CD14-positive monocyte (primary cell): ENCODE results near the gene HAO2. TPM values are rescaled to one million over a fixed set of nuclear protein-coding genes. Genes with fewer than 3 reads are reported as not detected.

ENCODE experiments used
- DNase-seq, 3 donors: peaks; one replicate each; pipeline ENCODE4 v3.0.0-alpha.2; 2011 to 2022
- H2AFZ ChIP-seq: 2 replicates; pipeline ENCODE4 v1.6.0; 2012; ENCODE audit warnings: mild to moderate bottlenecking, low read depth, low read length, inconsistent platforms; ENCODE audit not compliant: insufficient read depth, poor library complexity, severe bottlenecking
- H3K27ac ChIP-seq, 2 donors: 1 replicate in 1 of 2; 2 replicates in 1 of 2; pipeline ENCODE4 v1.5.1; 2012 to 2013; ENCODE audit warnings: low read length in 2 of 2, control low read depth in 1 of 2, inconsistent platforms in 1 of 2, low read depth in 1 of 2, mild to moderate bottlenecking in 1 of 2
- H3K27me3 ChIP-seq, 2 donors: one replicate each; pipeline versions ENCODE4 v1.6.0 to v1.6.1; 2011 to 2013; ENCODE audit warnings: low read length in 2 of 2; ENCODE audit not compliant: control insufficient read depth in 2 of 2, insufficient read depth in 2 of 2
- H3K36me3 ChIP-seq, 2 donors: replicated peaks in 1 of 2; 1 replicate in 1 of 2; 2 replicates in 1 of 2; pipeline versions ENCODE4 v1.5.1 to v1.6.1; 2012 to 2013; ENCODE audit warnings: low read length in 2 of 2, control low read depth in 1 of 2, inconsistent platforms in 1 of 2, mild to moderate bottlenecking in 1 of 2; ENCODE audit not compliant: insufficient read depth in 2 of 2, control insufficient read depth in 1 of 2
- H3K4me1 ChIP-seq, 2 donors: 1 replicate in 1 of 2; 2 replicates in 1 of 2; pipeline versions ENCODE4 v1.5.1 to v1.6.1; 2012 to 2013; ENCODE audit warnings: low read length in 2 of 2, control low read depth in 1 of 2, inconsistent platforms in 1 of 2, mild to moderate bottlenecking in 1 of 2, moderate library complexity in 1 of 2; ENCODE audit not compliant: insufficient read depth in 2 of 2, control insufficient read depth in 1 of 2
- H3K4me2 ChIP-seq: replicated peaks from 2 replicates; pipeline ENCODE3; 2012; ENCODE audit warnings: low read length, moderate library complexity, mild to moderate bottlenecking; ENCODE audit not compliant: poor library complexity, severe bottlenecking; ENCODE audit errors: extremely low read depth
- H3K4me3 ChIP-seq, 3 experiments: fragments of 200-600 bp in 1 of 3; sonication (generic) in 1 of 3; replicated peaks in 1 of 3; 1 replicate in 2 of 3; 2 replicates in 1 of 3; pipeline ENCODE4 v1.5.1; 2011 to 2013; ENCODE audit warnings: low read length in 3 of 3, mild to moderate bottlenecking in 3 of 3, control low read depth in 2 of 3, low read depth in 2 of 3, inconsistent platforms in 1 of 3, moderate library complexity in 1 of 3
- H3K79me2 ChIP-seq: 2 replicates; pipeline ENCODE4 v1.6.0; 2012; ENCODE audit warnings: mild to moderate bottlenecking, control low read depth, inconsistent platforms, low read length, moderate library complexity; ENCODE audit not compliant: insufficient read depth
- H3K9ac ChIP-seq: 2 replicates; pipeline ENCODE4 v1.6.0; 2017; ENCODE audit warnings: low read length, mild to moderate bottlenecking; ENCODE audit not compliant: insufficient read depth, poor library complexity, severe bottlenecking
- H3K9me3 ChIP-seq, 2 donors: replicated peaks in 1 of 2; 1 replicate in 1 of 2; 2 replicates in 1 of 2; pipeline versions ENCODE4 v1.5.1 to v1.6.1; 2012 to 2013; ENCODE audit warnings: low read length in 2 of 2, control low read depth in 1 of 2; ENCODE audit not compliant: control insufficient read depth in 1 of 2, insufficient read depth in 1 of 2
- H4K20me1 ChIP-seq: 2 replicates; pipeline ENCODE4 v1.6.0; 2012; ENCODE audit warnings: mild to moderate bottlenecking, low read length, control low read depth, moderate library complexity; ENCODE audit not compliant: insufficient read depth
- H3K27ac Mint-ChIP-seq, 7 donors: one replicate each; pipeline ENCODE4 v1.8.0; 2020; ENCODE audit warnings: mild to moderate bottlenecking in 7 of 7, mixed read lengths in 7 of 7, moderate library complexity in 6 of 7, inconsistent platforms in 2 of 7
- H3K27me3 Mint-ChIP-seq, 3 donors: one replicate each; pipeline ENCODE4 v1.8.0; 2021 to 2022; ENCODE audit warnings: low read depth in 3 of 3, mild to moderate bottlenecking in 3 of 3, mixed read lengths in 3 of 3, moderate library complexity in 3 of 3, inconsistent platforms in 1 of 3
- H3K36me3 Mint-ChIP-seq, 2 donors: one replicate each; pipeline ENCODE4 v1.8.0; 2020; ENCODE audit warnings: mixed read lengths in 2 of 2, inconsistent platforms in 1 of 2, mild to moderate bottlenecking in 1 of 2
- H3K4me1 Mint-ChIP-seq: one replicate; pipeline ENCODE4 v1.8.0; 2020; ENCODE audit warnings: mild to moderate bottlenecking, mixed read lengths
- H3K4me3 Mint-ChIP-seq, 2 donors: one replicate each; pipeline ENCODE4 v1.8.0; 2020; ENCODE audit warnings: mild to moderate bottlenecking in 2 of 2, mixed read lengths in 2 of 2, moderate library complexity in 1 of 2
- H3K9me3 Mint-ChIP-seq, 7 donors: one replicate each; pipeline ENCODE4 v1.8.0; 2020 to 2022; ENCODE audit warnings: mixed read lengths in 7 of 7, mild to moderate bottlenecking in 6 of 7, moderate library complexity in 6 of 7, inconsistent platforms in 2 of 7
- WGBS: methylation state at CpG from one replicate; pipeline ENCODE4 v1.1.5; 2013; ENCODE audit warnings: missing lambda C conversion rate; ENCODE audit not compliant: insufficient coverage; 5-methylcytosine and 5-hydroxymethylcytosine counted together
- intact Hi-C, 2 donors: fragments of 100-400 bp; cut with micrococcal nuclease; formaldehyde crosslinking; loops; one replicate each; pipeline versions ENCODE4 v1.15.0 to v1.15.1; 2023
- polyA plus RNA-seq, 3 donors: library from polyadenylated mRNA; depleted of rRNA in 1 of 3; unstranded in 2 of 3; stranded (reverse) in 1 of 3; fragments of 300-500 nt in 2 of 3; fragments of >200 nt in 1 of 3; fragmentation: Illumina TruSeq in 2 of 3; gene quantifications; 1 replicate in 2 of 3; 2 replicates in 1 of 3; pipeline ENCODE4 v1.2.3, GENCODE V29; 2012 to 2021
- TF ChIP-seq, protein P1 (sequence below): fragments of 200-600 bp; IDR thresholded peaks from one replicate; pipeline ENCODE4 v1.8.0; 2022; ENCODE audit warnings: antibody characterized with exemption, mild to moderate bottlenecking

Gene HAO2
- polyA plus RNA-seq, 3 donors, result not detected

DNA sequence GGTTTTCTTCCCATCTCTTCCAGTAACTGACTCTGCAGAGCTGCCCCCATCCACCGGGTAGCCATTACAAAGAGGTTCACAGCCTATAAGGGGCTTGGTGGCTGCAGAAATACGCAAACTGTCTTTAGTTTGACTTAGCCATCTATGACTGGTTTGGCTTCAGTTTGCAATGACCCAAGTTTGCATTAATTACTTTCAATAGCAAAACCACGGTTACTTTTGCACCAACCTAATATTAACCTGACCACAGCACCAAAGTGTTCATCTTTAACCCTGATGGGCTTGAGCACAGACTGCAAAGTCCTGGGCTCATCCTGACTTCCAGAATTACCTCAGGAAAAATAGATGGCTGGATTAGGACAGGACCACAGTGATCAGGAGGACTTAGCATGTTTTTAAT is 2.2 kb upstream of the HAO2 start:
- no peaks in the 10 kb centered on the region for H3K4me1 Mint-ChIP-seq
- DNase-seq, result no peak
- 89% methylated on average over 3 of the region's 3 CpGs for WGBS
- no peaks in the 10 kb centered on the region for H3K36me3 Mint-ChIP-seq
- H3K27ac Mint-ChIP-seq, result peak overlapping the region in 1 of 7 donors; percentile 15
- Histone ChIP-seq H3K9me3 (no peaks in the 10 kb centered on the region), H3K27ac (no peak overlapping the region), H3K9ac (no peak overlapping the region), H2AFZ (no peak overlapping the region), H3K4me3 (no peak overlapping the region), H3K4me1 (no peaks in the 10 kb centered on the region), H3K4me2 (no peak overlapping the region), H3K36me3 (no peaks in the 10 kb centered on the region), H3K27me3 (no peaks in the 10 kb centered on the region), H3K79me2 (no peaks in the 10 kb centered on the region), H4K20me1 (no peaks in the 10 kb centered on the region)
- H3K9me3 Mint-ChIP-seq, result peaks cover 0 to 2% (median 0%) of the 10 kb centered on the region in 7 donors
- H3K27me3 Mint-ChIP-seq, result peaks cover 0 to 8% (median 3%) of the 10 kb centered on the region in 3 donors
- TF ChIP-seq, protein P1, sequence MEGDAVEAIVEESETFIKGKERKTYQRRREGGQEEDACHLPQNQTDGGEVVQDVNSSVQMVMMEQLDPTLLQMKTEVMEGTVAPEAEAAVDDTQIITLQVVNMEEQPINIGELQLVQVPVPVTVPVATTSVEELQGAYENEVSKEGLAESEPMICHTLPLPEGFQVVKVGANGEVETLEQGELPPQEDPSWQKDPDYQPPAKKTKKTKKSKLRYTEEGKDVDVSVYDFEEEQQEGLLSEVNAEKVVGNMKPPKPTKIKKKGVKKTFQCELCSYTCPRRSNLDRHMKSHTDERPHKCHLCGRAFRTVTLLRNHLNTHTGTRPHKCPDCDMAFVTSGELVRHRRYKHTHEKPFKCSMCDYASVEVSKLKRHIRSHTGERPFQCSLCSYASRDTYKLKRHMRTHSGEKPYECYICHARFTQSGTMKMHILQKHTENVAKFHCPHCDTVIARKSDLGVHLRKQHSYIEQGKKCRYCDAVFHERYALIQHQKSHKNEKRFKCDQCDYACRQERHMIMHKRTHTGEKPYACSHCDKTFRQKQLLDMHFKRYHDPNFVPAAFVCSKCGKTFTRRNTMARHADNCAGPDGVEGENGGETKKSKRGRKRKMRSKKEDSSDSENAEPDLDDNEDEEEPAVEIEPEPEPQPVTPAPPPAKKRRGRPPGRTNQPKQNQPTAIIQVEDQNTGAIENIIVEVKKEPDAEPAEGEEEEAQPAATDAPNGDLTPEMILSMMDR, result no peak
- H3K4me3 Mint-ChIP-seq, result no peak overlapping the region
- intact Hi-C loops, result no loop called here

DNA sequence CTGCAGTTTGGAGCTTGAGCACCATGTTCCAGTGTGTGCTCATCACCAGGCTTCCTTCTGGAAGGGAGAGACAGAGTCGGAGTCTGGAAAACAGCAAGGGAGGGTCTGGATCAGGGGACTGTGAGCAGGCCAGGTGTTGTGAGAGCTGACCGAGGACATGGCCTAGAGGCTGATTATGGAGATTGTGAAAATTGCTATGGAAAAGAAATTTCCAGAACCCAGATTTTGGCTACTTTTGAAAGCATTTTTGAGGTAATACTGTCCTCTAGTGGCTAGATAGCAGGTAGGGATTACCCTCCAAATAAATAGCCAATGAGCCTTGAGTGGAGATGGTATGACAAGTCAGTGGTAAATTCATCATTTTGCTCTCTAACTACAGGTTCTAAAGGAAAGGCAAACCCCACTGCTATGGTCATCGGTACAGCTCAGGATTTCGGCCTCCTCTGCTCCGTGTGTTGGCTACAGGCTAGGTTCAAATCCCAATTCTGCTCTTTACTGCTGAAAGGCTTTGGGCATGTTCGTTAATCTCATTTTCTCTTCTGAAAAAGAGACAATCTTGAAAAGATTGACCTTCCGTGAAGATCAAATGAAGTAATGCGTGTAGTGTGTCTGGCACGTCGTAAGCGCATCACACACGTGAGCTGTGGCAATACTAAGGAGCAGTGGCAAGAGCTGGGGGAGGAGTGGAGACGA is 1.0 kb upstream of the HAO2 start:
- 69% methylated on average over 8 of the region's 13 CpGs for WGBS
- Mint-ChIP-seq H3K4me3 (no peak overlapping the region), H3K4me1 (no peaks in the 10 kb centered on the region), H3K36me3 (no peaks in the 10 kb centered on the region), H3K9me3 (peaks cover 0 to 2% (median 0%) of the 10 kb centered on the region in 7 donors), H3K27me3 (peaks cover 0 to 5% (median 3%) of the 10 kb centered on the region in 3 donors), H3K27ac (peak overlapping the region in 1 of 7 donors; percentile 47)
- Histone ChIP-seq H2AFZ (no peak overlapping the region), H3K4me3 (no peak overlapping the region), H3K9me3 (no peaks in the 10 kb centered on the region), H3K9ac (no peak overlapping the region), H3K4me1 (no peaks in the 10 kb centered on the region), H3K27ac (no peak overlapping the region), H3K4me2 (no peak overlapping the region), H3K36me3 (no peaks in the 10 kb centered on the region), H4K20me1 (no peaks in the 10 kb centered on the region), H3K79me2 (no peaks in the 10 kb centered on the region), H3K27me3 (no peaks in the 10 kb centered on the region)
- DNase-seq, result no peak
- intact Hi-C loops, result no loop called here
- TF ChIP-seq, protein P1, result no peak
